ENCODE data around the gene SCGB3A1. TPM values are rescaled to one million over a fixed set of nuclear protein-coding genes. Genes with fewer than 3 reads are reported as not detected.

Gene SCGB3A1
- total and polyA plus RNA-seq, 11 donors: 0.22 to 0.85 (median 0.57) TPM; not detected in 8

- ATAC-seq (no peak), DNase-seq (peak in 1 of 5 donors; percentile 25)
- WGBS, 4 donors: 61 to 70% (median 63%) methylated on average over 11 of the region's 11 CpGs
- H3K36me3 ChIP-seq: no peaks in the 10 kb centered on the region
- no peaks in the 10 kb centered on the region for H3K27me3 ChIP-seq
- no peak overlapping the region for H3K4me3 ChIP-seq
- no peaks in the 10 kb centered on the region for H3K4me1 ChIP-seq
- intact Hi-C loops (cut with DNase I): no loop called here
- TF ChIP-seq CTCF (IDR thresholded peaks at IDR 0.05) (peak; percentile 39 to 68 (median 58)), POLR2A (IDR thresholded peaks at IDR 0.05) (no peak)
- H3K9me3 ChIP-seq: no peaks in the 10 kb centered on the region
- no peak overlapping the region for H3K27ac ChIP-seq
These were observed 14.4 kb upstream of the SCGB3A1 start for GRCh38 chr5:180605554-180606214.

GRCh38 chr5:180604271-180604670 lies 13.0 kb upstream of the SCGB3A1 start:
- no peaks in the 10 kb centered on the region for H3K9me3 ChIP-seq
- H3K4me1 ChIP-seq: peaks cover 0 to 3% (median 0%) of the 10 kb centered on the region in 12 donors
- WGBS, 4 donors: 76 to 83% (median 78%) methylated on average over 13 of the region's 13 CpGs
- intact Hi-C loops (cut with DNase I): no loop called here
- H3K36me3 ChIP-seq: no peaks in the 10 kb centered on the region
- no peak overlapping the region for H3K27ac ChIP-seq
- no peak overlapping the region for H3K4me3 ChIP-seq
- no peak for ATAC-seq
- H3K27me3 ChIP-seq: no peaks in the 10 kb centered on the region
- DNase-seq: peak in 2 of 5 donors; percentile 22 to 43
- no peak for TF ChIP-seq POLR2A (IDR thresholded peaks at IDR 0.05)
- no peak for TF ChIP-seq CTCF (IDR thresholded peaks at IDR 0.05)

DNA sequence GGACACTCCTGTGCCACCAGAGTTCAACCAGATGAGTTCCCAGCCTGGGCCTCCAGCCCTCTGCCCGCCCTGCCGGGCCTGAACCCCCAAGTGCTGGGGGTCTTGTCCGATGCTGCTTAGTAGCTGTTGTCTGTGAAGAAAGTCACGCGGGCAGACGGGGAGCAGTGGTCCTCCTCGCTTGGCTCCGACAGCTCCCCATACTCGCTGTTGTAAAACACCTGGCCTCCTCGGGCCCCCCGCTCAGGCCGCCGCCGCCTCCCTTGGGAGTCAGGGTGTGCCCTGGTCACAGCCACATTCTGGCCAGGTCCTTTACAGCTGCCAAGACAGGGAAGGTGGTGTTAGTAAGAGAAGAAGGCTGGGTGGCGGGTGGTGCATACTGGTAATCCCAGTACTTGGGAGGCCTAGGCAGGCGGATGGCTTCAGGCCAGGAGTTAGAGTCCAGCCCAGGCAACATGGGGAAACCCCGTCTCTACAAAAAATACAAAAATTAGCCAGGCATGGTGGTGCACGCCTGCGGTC lies 11.8 kb upstream of the SCGB3A1 start:
- no peaks in the 10 kb centered on the region for H3K27me3 ChIP-seq
- no peak overlapping the region for H3K27ac ChIP-seq
- DNase-seq (peak in 2 of 5 donors; percentile 21 to 42), ATAC-seq (no peak)
- intact Hi-C loops (cut with DNase I): no loop called here
- H3K9me3 ChIP-seq: no peaks in the 10 kb centered on the region
- H3K4me3 ChIP-seq: no peak overlapping the region
- peaks cover 0 to 3% (median 0%) of the 10 kb centered on the region in 12 donors for H3K4me1 ChIP-seq
- H3K36me3 ChIP-seq: no peaks in the 10 kb centered on the region
- no peak for TF ChIP-seq CTCF (IDR thresholded peaks at IDR 0.05)
- TF ChIP-seq POLR2A (IDR thresholded peaks at IDR 0.05): no peak
- 92 to 93% (median 93%) methylated on average over 14 to 19 of the region's 19 CpGs for WGBS, 4 donors

DNA sequence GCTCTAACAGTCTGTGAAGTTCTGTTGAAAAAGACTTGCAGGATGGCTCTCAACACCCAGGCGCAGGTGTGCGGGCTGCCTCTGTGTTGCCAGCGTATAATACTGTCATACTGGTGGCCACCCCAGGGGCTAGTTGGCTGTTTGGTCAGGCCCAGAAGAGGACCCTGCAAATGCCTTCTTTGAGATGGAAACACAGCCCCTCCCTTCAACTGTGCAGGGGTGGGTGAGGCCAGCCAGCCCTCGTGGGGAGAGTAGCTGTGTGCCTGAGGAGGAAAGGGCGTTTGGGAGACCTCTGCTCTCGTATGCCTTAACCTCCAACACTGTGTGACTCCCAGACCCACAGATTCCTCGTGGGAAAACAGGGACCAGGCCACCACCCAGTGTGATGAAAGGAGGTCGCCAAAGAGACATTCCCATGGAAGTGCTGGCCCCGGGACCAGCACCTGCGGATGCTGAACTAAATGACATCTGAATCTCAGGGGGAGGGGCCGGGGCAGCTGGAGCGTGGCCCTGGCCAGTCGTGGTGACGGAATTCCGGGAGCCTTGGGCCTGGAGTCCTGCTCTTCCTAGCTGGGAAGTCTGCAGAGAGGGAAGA lies 11.3 kb upstream of the SCGB3A1 start:
- intact Hi-C loops (cut with DNase I): no loop called here
- peaks cover 0 to 3% (median 0%) of the 10 kb centered on the region in 12 donors for H3K4me1 ChIP-seq
- no peak for ATAC-seq
- no peak overlapping the region for H3K27ac ChIP-seq
- H3K4me3 ChIP-seq: no peak overlapping the region
- peak in 2 of 5 donors; percentile 7 to 17 for DNase-seq
- 62 to 77% (median 66%) methylated on average over 15 of the region's 15 CpGs for WGBS, 4 donors
- H3K9me3 ChIP-seq: no peaks in the 10 kb centered on the region
- no peaks in the 10 kb centered on the region for H3K36me3 ChIP-seq
- TF ChIP-seq POLR2A (IDR thresholded peaks at IDR 0.05): no peak
- TF ChIP-seq CTCF (IDR thresholded peaks at IDR 0.05): no peak
- no peaks in the 10 kb centered on the region for H3K27me3 ChIP-seq
